T-helper 1 cell (primary cell): ENCODE results near the gene MBNL2.

Experiments
- DNase-seq, 5 donors: peaks; one replicate each; pipeline ENCODE4 v3.0.0-alpha.2; 2012 to 2020

The MBNL2 gene

GRCh38 chr13:97353927-97354675 lies 132.0 kb downstream of the MBNL2 start:
- DNase-seq = no peak

- DNase-seq = no peak
Measured at GRCh38 chr13:97354808-97355207, 132.7 kb downstream of the MBNL2 start.

GRCh38 chr13:97356592-97356991 lies 134.5 kb downstream of the MBNL2 start:
- DNase-seq = no peak

GRCh38 chr13:97359181-97360057 lies 137.3 kb downstream of the MBNL2 start:
- DNase-seq = peak in 3 of 5 donors; percentile 14 to 50 (median 36)

- no peak for DNase-seq
Measured at GRCh38 chr13:97360610-97361009, 138.5 kb downstream of the MBNL2 start.

- DNase-seq = no peak
Measured at GRCh38 chr13:97364031-97364430, 141.9 kb downstream of the MBNL2 start.

- no peak for DNase-seq
Measured at GRCh38 chr13:97364827-97365226, 142.7 kb downstream of the MBNL2 start.

- no peak for DNase-seq
Measured at GRCh38 chr13:97366172-97366688, 144.1 kb downstream of the MBNL2 start.

GRCh38 chr13:97367016-97367822 lies 145.1 kb downstream of the MBNL2 start:
- DNase-seq = no peak

- DNase-seq = peak in 1 of 5 donors; percentile 26
Measured at GRCh38 chr13:97369261-97369893, 147.2 kb downstream of the MBNL2 start.

- DNase-seq = no peak
Measured at GRCh38 chr13:97371486-97372109, 149.5 kb downstream of the MBNL2 start.

GRCh38 chr13:97372936-97373335 lies 150.8 kb downstream of the MBNL2 start:
- no peak for DNase-seq

- DNase-seq = no peak
Measured at GRCh38 chr13:97373787-97374186, 151.7 kb downstream of the MBNL2 start.

GRCh38 chr13:97376981-97377380 lies 154.8 kb downstream of the MBNL2 start:
- no peak for DNase-seq

GRCh38 chr13:97379386-97379785 lies 157.3 kb downstream of the MBNL2 start:
- DNase-seq = no peak

- DNase-seq = no peak
Measured at GRCh38 chr13:97380696-97381095, 158.6 kb downstream of the MBNL2 start.

- DNase-seq = no peak
Measured at GRCh38 chr13:97381189-97381588, 159.1 kb downstream of the MBNL2 start.

- DNase-seq = no peak
Measured at GRCh38 chr13:97382276-97382675, 160.1 kb downstream of the MBNL2 start.

GRCh38 chr13:97384371-97384770 lies 162.2 kb downstream of the MBNL2 start:
- no peak for DNase-seq

GRCh38 chr13:97385146-97385545 lies 163.0 kb downstream of the MBNL2 start:
- no peak for DNase-seq

GRCh38 chr13:97385854-97386253 lies 163.7 kb downstream of the MBNL2 start:
- no peak for DNase-seq
